GM21367 (cell line): ENCODE measurements around the gene APLNR.

Source experiments
- ATAC-seq: cut with Tn5 transposase; IDR thresholded peaks from one replicate; pipeline ENCODE4 v1.9.1; 2021; ENCODE audit not compliant: unreplicated experiment

The APLNR gene

GRCh38 chr11:57219021-57219627 is 17.9 kb downstream of the APLNR start:
- no peak for ATAC-seq

- ATAC-seq: no peak
These were observed 20.0 kb downstream of the APLNR start for GRCh38 chr11:57217053-57217452.

GRCh38 chr11:57216463-57216862 is 20.6 kb downstream of the APLNR start:
- no peak for ATAC-seq

- no peak for ATAC-seq
These were observed 22.6 kb downstream of the APLNR start for GRCh38 chr11:57214494-57214893.

GRCh38 chr11:57214098-57214417 is 23.0 kb downstream of the APLNR start:
- no peak for ATAC-seq

GRCh38 chr11:57213342-57214097 is 23.5 kb downstream of the APLNR start:
- ATAC-seq: no peak

GRCh38 chr11:57210781-57211180 is 26.3 kb downstream of the APLNR start:
- ATAC-seq: no peak

GRCh38 chr11:57207168-57207567 is 29.9 kb downstream of the APLNR start:
- no peak for ATAC-seq

GRCh38 chr11:57205041-57205641 is 31.9 kb downstream of the APLNR start:
- ATAC-seq: no peak

GRCh38 chr11:57203882-57204480 is 33.1 kb downstream of the APLNR start:
- no peak for ATAC-seq

- no peak for ATAC-seq
These were observed 33.7 kb downstream of the APLNR start for GRCh38 chr11:57203359-57203758.

- ATAC-seq: no peak
These were observed 34.8 kb downstream of the APLNR start for GRCh38 chr11:57202281-57202680.

GRCh38 chr11:57200917-57201316 is 36.1 kb downstream of the APLNR start:
- ATAC-seq: no peak

GRCh38 chr11:57199330-57199729 is 37.7 kb downstream of the APLNR start:
- ATAC-seq: no peak

- ATAC-seq: no peak
These were observed 39.3 kb downstream of the APLNR start for GRCh38 chr11:57197762-57198161.

GRCh38 chr11:57196596-57196995 is 40.5 kb downstream of the APLNR start:
- ATAC-seq: no peak

- ATAC-seq: no peak
These were observed 44.7 kb downstream of the APLNR start for GRCh38 chr11:57192316-57192715.

GRCh38 chr11:57191311-57192219 is 45.5 kb downstream of the APLNR start:
- no peak for ATAC-seq

- no peak for ATAC-seq
These were observed 46.5 kb downstream of the APLNR start for GRCh38 chr11:57190548-57190947.
